HepG2 (cell line): ENCODE results near the gene TANGO2. TPM values are rescaled to one million over a fixed set of nuclear protein-coding genes. Genes with fewer than 3 reads are reported as not detected.

ENCODE experiments used
- ATAD3A ChIP-seq: sonication (generic); formaldehyde crosslinking; IDR thresholded peaks from 2 replicates; pipeline ENCODE4 v1.4.0; 2020; ENCODE audit warnings: missing genetic modification reagents
- CREBL2 ChIP-seq: sonication (generic); formaldehyde crosslinking; IDR thresholded peaks from 2 replicates; pipeline ENCODE4 v1.8.1; 2023; ENCODE audit warnings: missing genetic modification reagents, mild to moderate bottlenecking, borderline replicate concordance
- ERF ChIP-seq: IDR thresholded peaks from 2 replicates; pipeline ENCODE4 v1.6.1; 2018; ENCODE audit warnings: missing biosample characterization, missing genetic modification reagents
- ETV6 ChIP-seq: sonication (generic); formaldehyde crosslinking; conservative IDR thresholded peaks from 2 replicates; pipeline ENCODE4 v1.4.0; 2020; ENCODE audit warnings: missing genetic modification reagents
- FOSL2 ChIP-seq: sonication (generic); formaldehyde crosslinking; IDR thresholded peaks from 2 replicates; pipeline ENCODE4 v1.4.0; 2020; ENCODE audit warnings: missing genetic modification reagents
- GABPB1 ChIP-seq: IDR thresholded peaks from 2 replicates; pipeline ENCODE4 v1.6.1; 2016; ENCODE audit warnings: mild to moderate bottlenecking, missing genetic modification reagents, moderate library complexity, missing compliant biosample characterization
- HOXA3 ChIP-seq: sonication (generic); formaldehyde crosslinking; IDR thresholded peaks from 2 replicates; pipeline ENCODE4 v1.5.0; 2020; ENCODE audit warnings: missing genetic modification reagents
- HOXA5 ChIP-seq: sonication (generic); formaldehyde crosslinking; IDR thresholded peaks from 2 replicates; pipeline ENCODE4 v1.4.0; 2020; ENCODE audit warnings: missing genetic modification reagents
- KDM1A ChIP-seq: IDR thresholded peaks from 2 replicates; pipeline ENCODE4 v1.6.1; 2016; ENCODE audit warnings: missing compliant biosample characterization
- KLF16 ChIP-seq, 2 experiments: sonication (generic) in 1 of 2; formaldehyde crosslinking in 1 of 2; IDR thresholded peaks; 2 replicates each; pipeline versions ENCODE4 v1.6.1 to v1.8.0; 2016 to 2023; ENCODE audit warnings: missing genetic modification reagents in 2 of 2, missing compliant biosample characterization in 1 of 2
- NFE2 ChIP-seq: sonication (generic); formaldehyde crosslinking; IDR thresholded peaks from 2 replicates; pipeline ENCODE4 v1.4.0; 2020; ENCODE audit warnings: missing genetic modification reagents
- POGZ ChIP-seq: sonication (generic); formaldehyde crosslinking; IDR thresholded peaks from 2 replicates; pipeline ENCODE4 v1.4.0; 2020; ENCODE audit warnings: mild to moderate bottlenecking, missing genetic modification reagents
- RBFOX2 ChIP-seq: fragments of 200-400 bp; formaldehyde crosslinking; IDR thresholded peaks from 2 replicates; pipeline ENCODE4 v1.6.1; 2017; ENCODE audit warnings: low read depth, mild to moderate bottlenecking, low read length
- TARDBP ChIP-seq: sonication (generic); formaldehyde crosslinking; IDR thresholded peaks from 2 replicates; pipeline ENCODE4 v1.8.0; 2022; ENCODE audit warnings: mild to moderate bottlenecking, missing genetic modification reagents
- TEAD3 ChIP-seq: optimal IDR thresholded peaks from 2 replicates; pipeline ENCODE3; 2016; ENCODE audit warnings: borderline replicate concordance
- TRAFD1 ChIP-seq: sonication (generic); formaldehyde crosslinking; IDR thresholded peaks from 2 replicates; pipeline ENCODE4 v1.5.1; 2020; ENCODE audit warnings: missing genetic modification reagents, mild to moderate bottlenecking, borderline replicate concordance
- ZMYM2 ChIP-seq: sonication (generic); formaldehyde crosslinking; IDR thresholded peaks from 2 replicates; pipeline ENCODE4 v1.8.0; 2022; ENCODE audit warnings: mild to moderate bottlenecking, missing genetic modification reagents
- ZNF143 ChIP-seq: sonication (generic); formaldehyde crosslinking; IDR thresholded peaks from 2 replicates; pipeline ENCODE4 v1.4.0; 2020; ENCODE audit warnings: missing genetic modification reagents
- ZNF17 ChIP-seq: sonication (generic); formaldehyde crosslinking; IDR thresholded peaks from 2 replicates; pipeline ENCODE4 v1.5.0; 2020; ENCODE audit warnings: mild to moderate bottlenecking, missing genetic modification reagents
- ZNF432 ChIP-seq: sonication (generic); formaldehyde crosslinking; IDR thresholded peaks from 2 replicates; pipeline ENCODE4 v1.5.0; 2020; ENCODE audit warnings: missing genetic modification reagents, mild to moderate bottlenecking, borderline replicate concordance
- ZNF446 ChIP-seq: sonication (generic); formaldehyde crosslinking; IDR thresholded peaks from 2 replicates; pipeline ENCODE4 v1.5.0; 2020; ENCODE audit warnings: mild to moderate bottlenecking, missing genetic modification reagents
- ZNF570 ChIP-seq: sonication (generic); formaldehyde crosslinking; IDR thresholded peaks from 2 replicates; pipeline ENCODE4 v1.4.0; 2020; ENCODE audit warnings: mild to moderate bottlenecking, missing genetic modification reagents, borderline replicate concordance
- ZNF672 ChIP-seq: sonication (generic); formaldehyde crosslinking; IDR thresholded peaks from 2 replicates; pipeline ENCODE4 v1.8.1; 2022; ENCODE audit warnings: missing genetic modification reagents
- ZNF7 ChIP-seq: IDR thresholded peaks from 2 replicates; pipeline ENCODE4 v1.6.1; 2016; ENCODE audit warnings: missing biosample characterization, missing genetic modification reagents
- ZNF720 ChIP-seq: sonication (generic); formaldehyde crosslinking; IDR thresholded peaks from 2 replicates; pipeline ENCODE4 v1.4.0; 2020; ENCODE audit warnings: missing genetic modification reagents
- ZNF772 ChIP-seq: sonication (generic); formaldehyde crosslinking; IDR thresholded peaks from 2 replicates; pipeline ENCODE4 v1.5.0; 2020; ENCODE audit warnings: mild to moderate bottlenecking, missing genetic modification reagents
- ZNF841 ChIP-seq: sonication (generic); formaldehyde crosslinking; IDR thresholded peaks from 2 replicates; pipeline ENCODE4 v1.8.1; 2023; ENCODE audit warnings: missing genetic modification reagents, borderline replicate concordance
- polyA plus RNA-seq, 8 experiments: library from polyadenylated mRNA; depleted of rRNA in 3 of 8; stranded (reverse) in 7 of 8; unstranded in 1 of 8; fragments of >200 nt; fragmentation: Illumina TruSeq in 4 of 8; extraction: Trizol in 4 of 8; gene quantifications; 2 replicates each; pipeline versions ENCODE4 v1.2.1 to v1.2.3, GENCODE V29; 2011 to 2016; ENCODE audit warnings: low read depth in 4 of 8, missing spikeins in 1 of 8, mixed read lengths in 1 of 8; ENCODE audit not compliant: insufficient read depth in 1 of 8
- total RNA-seq, 5 experiments: library from RNA; depleted of rRNA; stranded (reverse); fragments of >200 nt; fragmentation: Illumina TruSeq; extraction: Trizol; gene quantifications; 2 replicates each; pipeline ENCODE4 v1.2.3, GENCODE V29; 2016; ENCODE audit warnings: low read depth in 1 of 5
- TF ChIP-seq, protein P1 (sequence below): IDR thresholded peaks from 2 replicates; pipeline ENCODE4 v1.6.1; 2016; ENCODE audit warnings: missing compliant biosample characterization, missing genetic modification reagents, borderline replicate concordance
- TF ChIP-seq, protein P2 (sequence below): sonication (generic); formaldehyde crosslinking; IDR thresholded peaks from 2 replicates; pipeline ENCODE4 v1.4.0; 2020; ENCODE audit warnings: low read depth, mild to moderate bottlenecking, missing genetic modification reagents

The TANGO2 gene
- total and polyA plus RNA-seq, 2 of the 13 experiments (the other 11 are each of a cell fraction or from before 2014, with no cell fraction given) = 12.9 to 14.8 TPM

DNA sequence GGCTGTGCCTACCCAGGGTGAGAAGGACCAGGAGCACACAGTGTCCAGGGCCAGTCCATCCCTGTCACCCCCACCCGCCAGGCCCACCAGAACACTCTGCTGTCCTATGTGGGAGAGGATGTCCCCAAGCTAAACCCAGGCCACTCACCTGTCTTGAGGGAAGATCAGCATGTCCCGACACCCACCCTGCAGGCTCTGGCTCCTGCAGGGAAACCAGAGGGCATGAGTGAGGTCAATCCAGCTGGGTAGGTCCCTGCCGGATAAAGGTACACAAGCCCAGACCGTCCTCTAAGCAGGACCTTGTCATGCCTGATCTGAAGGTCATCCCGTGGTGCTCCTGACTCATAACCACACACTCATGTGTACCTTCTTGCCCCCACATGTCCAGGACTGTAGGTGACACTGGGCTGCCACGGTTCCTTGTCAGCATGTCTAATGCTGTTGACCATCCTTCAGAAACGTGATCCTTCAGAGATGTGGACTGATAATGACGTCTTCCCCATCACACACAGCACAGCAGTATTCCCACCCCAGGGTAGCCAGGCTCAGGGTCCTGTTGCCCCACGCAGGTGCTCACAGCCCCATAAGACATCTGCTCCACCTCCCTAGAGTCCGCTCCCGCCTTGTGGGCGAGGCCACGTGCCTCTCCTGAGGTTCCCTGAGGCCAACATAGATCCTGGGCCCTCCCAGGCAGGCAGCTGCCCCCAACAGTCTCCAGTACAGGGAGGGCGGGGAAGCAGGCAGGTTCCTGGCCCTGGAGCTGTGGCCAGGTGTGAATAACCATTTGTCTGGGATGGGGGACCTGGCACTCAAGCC is 10.4 kb upstream of the TANGO2 start (continued):
- TF ChIP-seq, protein P1, sequence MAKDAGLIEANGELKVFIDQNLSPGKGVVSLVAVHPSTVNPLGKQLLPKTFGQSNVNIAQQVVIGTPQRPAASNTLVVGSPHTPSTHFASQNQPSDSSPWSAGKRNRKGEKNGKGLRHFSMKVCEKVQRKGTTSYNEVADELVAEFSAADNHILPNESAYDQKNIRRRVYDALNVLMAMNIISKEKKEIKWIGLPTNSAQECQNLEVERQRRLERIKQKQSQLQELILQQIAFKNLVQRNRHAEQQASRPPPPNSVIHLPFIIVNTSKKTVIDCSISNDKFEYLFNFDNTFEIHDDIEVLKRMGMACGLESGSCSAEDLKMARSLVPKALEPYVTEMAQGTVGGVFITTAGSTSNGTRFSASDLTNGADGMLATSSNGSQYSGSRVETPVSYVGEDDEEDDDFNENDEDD (CRISPR knock-in tag) = peak; percentile 23; the same call in 1 of the 2 replicates
- TF ChIP-seq ZNF570 (CRISPR knock-in tag) (no peak), ZMYM2 (CRISPR knock-in tag) (no peak), TRAFD1 (CRISPR knock-in tag) (0 out of 2 replicates have a peak, but pooled peaks have one; percentile 64), ZNF143 (CRISPR knock-in tag) (no peak), ZNF7 (CRISPR knock-in tag) (no peak), ZNF720 (CRISPR knock-in tag) (no peak), NFE2 (CRISPR knock-in tag) (no peak), ZNF772 (CRISPR knock-in tag) (peak; percentile 44; the same call in 1 of the 2 replicates), HOXA5 (CRISPR knock-in tag) (no peak), TARDBP (CRISPR knock-in tag) (peak; percentile 22; the same call in 1 of the 2 replicates), ZNF672 (CRISPR knock-in tag) (no peak), HOXA3 (peak; percentile 26; the same call in 1 of the 2 replicates), ETV6 (CRISPR knock-in tag) (no peak), TEAD3 (CRISPR knock-in tag) (peak; percentile 73), KDM1A (CRISPR knock-in tag) (no peak), KLF16 (CRISPR knock-in tag; IDR thresholded peaks at IDR 0.05) (0 out of 4 replicates have a peak, but pooled peaks of 1 of the 2 experiments have one; percentile 40), ERF (CRISPR knock-in tag) (peak; percentile 24; the same call in 1 of the 2 replicates), POGZ (CRISPR knock-in tag) (no peak; the same call in 1 of the 2 replicates), ZNF446 (CRISPR knock-in tag) (no peak), ZNF432 (no peak), FOSL2 (CRISPR knock-in tag) (peak; percentile 93), ZNF841 (CRISPR knock-in tag) (no peak), RBFOX2 (no peak), CREBL2 (CRISPR knock-in tag) (no peak), ZNF17 (no peak), ATAD3A (no peak), GABPB1 (CRISPR knock-in tag) (peak; percentile 28; the same call in 1 of the 2 replicates)
- TF ChIP-seq, protein P2, sequence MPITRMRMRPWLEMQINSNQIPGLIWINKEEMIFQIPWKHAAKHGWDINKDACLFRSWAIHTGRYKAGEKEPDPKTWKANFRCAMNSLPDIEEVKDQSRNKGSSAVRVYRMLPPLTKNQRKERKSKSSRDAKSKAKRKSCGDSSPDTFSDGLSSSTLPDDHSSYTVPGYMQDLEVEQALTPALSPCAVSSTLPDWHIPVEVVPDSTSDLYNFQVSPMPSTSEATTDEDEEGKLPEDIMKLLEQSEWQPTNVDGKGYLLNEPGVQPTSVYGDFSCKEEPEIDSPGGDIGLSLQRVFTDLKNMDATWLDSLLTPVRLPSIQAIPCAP = no peak
